HepG2 (cell line): ENCODE results near the gene TRIP4. TPM values are rescaled to one million over a fixed set of nuclear protein-coding genes. Genes with fewer than 3 reads are reported as not detected.

Experiments
- ATAC-seq: fragments of 200-7000 bp; cut with Tn5 transposase; 3 replicates; pipeline ENCODE4 v1.9.1; 2020; ENCODE audit warnings: mild to moderate bottlenecking, moderate library complexity
- BruUV-seq: library from RNA; stranded (reverse); fragments of 400-500 nt; replicated peaks from 2 replicates; lab custom pipeline; 2021; lab: Mats Ljungman, UMichigan
- CTCF ChIA-PET: fragments of 300-600 bp; formaldehyde crosslinking; extraction: SDS; loops from one replicate; lab custom pipeline; 2021; ENCODE audit warnings: low total read pairs, inconsistent platforms, low intra/inter-chr PET ratio; lab: Yijun Ruan, JAX
- POLR2A ChIA-PET: fragments of 350-600 bp; sonication (Branson Sonifier 250); formaldehyde crosslinking; loops from one replicate; lab custom pipeline; 2020; ENCODE audit warnings: antibody characterized with exemption, inconsistent platforms; lab: Yijun Ruan, JAX
- DNase-seq: peaks from one replicate; pipeline ENCODE4 v3.0.0-alpha.2; 2015; ENCODE audit warnings: low spot score
- FAIRE-seq: peaks from 3 replicates; lab custom pipeline; 2011; peaks lifted over from hg19 to GRCh38; lab: Jason Lieb, UNC
- H2AFZ ChIP-seq: one replicate; pipeline ENCODE4 v1.6.1; 2011; ENCODE audit warnings: low read length, inconsistent platforms
- H3K27ac ChIP-seq: fragments of 300-600 bp; 3 replicates; pipeline ENCODE4 v1.8.0; 2011; ENCODE audit warnings: mixed run types, mild to moderate bottlenecking, mixed read lengths, low read length, inconsistent platforms; ENCODE audit not compliant: insufficient read depth; ENCODE audit errors: extremely low read length
- H3K27me3 ChIP-seq, 2 experiments: fragments of 200-600 bp in 1 of 2; 2 replicates in 1 of 2; 3 replicates in 1 of 2; pipeline versions ENCODE4 v1.6.0 to v1.8.0; 2011; ENCODE audit warnings: low read length in 2 of 2, mild to moderate bottlenecking in 2 of 2, moderate library complexity in 2 of 2, inconsistent platforms in 1 of 2; ENCODE audit not compliant: insufficient read depth in 2 of 2, control insufficient read depth in 1 of 2
- H3K36me3 ChIP-seq, 2 experiments: fragments of 200-600 bp in 1 of 2; replicated peaks in 1 of 2; 2 replicates in 1 of 2; 3 replicates in 1 of 2; pipeline versions ENCODE4 v1.5.1 to v1.8.0; 2011; ENCODE audit warnings: low read length in 2 of 2, inconsistent platforms in 1 of 2; ENCODE audit not compliant: insufficient read depth in 2 of 2, control insufficient read depth in 1 of 2
- H3K4me1 ChIP-seq: 2 replicates; pipeline ENCODE4 v1.5.1; 2012; ENCODE audit warnings: low read length, inconsistent platforms; ENCODE audit not compliant: insufficient read depth
- H3K4me2 ChIP-seq: 2 replicates; pipeline ENCODE4 v1.6.0; 2011; ENCODE audit warnings: low read depth, low read length, inconsistent platforms
- H3K4me3 ChIP-seq, 3 experiments: fragments of 200-600 bp in 1 of 3; sonication (generic), shearing (Covaris generic) in 1 of 3; replicated peaks in 1 of 3; 2 replicates each; pipeline ENCODE4 v1.5.1; 2011 to 2016; ENCODE audit warnings: low read length in 3 of 3, inconsistent platforms in 2 of 3, low read depth in 2 of 3, mild to moderate bottlenecking in 2 of 3, control low read depth in 1 of 3, mixed read lengths in 1 of 3; ENCODE audit not compliant: insufficient read depth in 1 of 3
- H3K79me2 ChIP-seq: one replicate; pipeline ENCODE4 v1.6.1; 2011; ENCODE audit warnings: low read length, inconsistent platforms; ENCODE audit not compliant: insufficient read depth
- H3K9ac ChIP-seq: 2 replicates; pipeline ENCODE4 v1.6.0; 2011; ENCODE audit warnings: mild to moderate bottlenecking, low read depth, low read length, inconsistent platforms; ENCODE audit not compliant: insufficient read depth
- H3K9me3 ChIP-seq: 2 replicates; pipeline ENCODE4 v1.5.1; 2012; ENCODE audit warnings: mild to moderate bottlenecking, low read length
- H4K20me1 ChIP-seq: 2 replicates; pipeline ENCODE4 v1.6.0; 2011; ENCODE audit warnings: inconsistent platforms, mild to moderate bottlenecking, low read length, moderate library complexity; ENCODE audit not compliant: insufficient read depth
- AGO1 ChIP-seq: fragments of 200-400 bp; formaldehyde crosslinking; IDR thresholded peaks from 2 replicates; pipeline ENCODE4 v1.6.1; 2017; ENCODE audit warnings: mild to moderate bottlenecking, low read depth, low read length, moderate library complexity; ENCODE audit not compliant: poor library complexity, severe bottlenecking
- ELF1 ChIP-seq: sonication (generic); formaldehyde crosslinking; IDR thresholded peaks from 2 replicates; pipeline ENCODE4 v1.4.0; 2020; ENCODE audit warnings: missing genetic modification reagents
- ETV5 ChIP-seq: IDR thresholded peaks from 2 replicates; pipeline ENCODE4 v1.6.1; 2018; ENCODE audit warnings: missing biosample characterization, missing genetic modification reagents, inconsistent platforms, borderline replicate concordance
- GMEB2 ChIP-seq: IDR thresholded peaks from 2 replicates; pipeline ENCODE4 v1.6.1; 2016; ENCODE audit warnings: missing biosample characterization, missing genetic modification reagents, low read depth
- HMG20B ChIP-seq: conservative IDR thresholded peaks from 2 replicates; pipeline ENCODE4 v1.6.1; 2016; ENCODE audit warnings: missing genetic modification reagents, missing compliant biosample characterization
- KDM2A ChIP-seq: sonication (generic); formaldehyde crosslinking; IDR thresholded peaks from 2 replicates; pipeline ENCODE4 v1.4.0; 2020; ENCODE audit warnings: low read depth, missing genetic modification reagents, borderline replicate concordance
- NBN ChIP-seq: fragments of 450-650 bp; conservative IDR thresholded peaks from 2 replicates; pipeline ENCODE4 v1.6.1; 2017
- NFATC3 ChIP-seq: sonication (generic); formaldehyde crosslinking; IDR thresholded peaks from 2 replicates; pipeline ENCODE4 v1.5.1; 2020; ENCODE audit warnings: mild to moderate bottlenecking, missing genetic modification reagents
- SNAI1 ChIP-seq: sonication (generic); formaldehyde crosslinking; IDR thresholded peaks from 2 replicates; pipeline ENCODE4 v1.5.0; 2020; ENCODE audit warnings: mild to moderate bottlenecking, missing genetic modification reagents, borderline replicate concordance
- THAP9 ChIP-seq: sonication (generic); formaldehyde crosslinking; IDR thresholded peaks from 2 replicates; pipeline ENCODE4; 2020; ENCODE audit warnings: missing genetic modification reagents, mild to moderate bottlenecking, borderline replicate concordance
- WIZ ChIP-seq: sonication (generic); formaldehyde crosslinking; IDR thresholded peaks from 2 replicates; pipeline ENCODE4 v1.5.1; 2020; ENCODE audit warnings: mild to moderate bottlenecking, missing genetic modification reagents
- ZBTB1 ChIP-seq: sonication (generic); formaldehyde crosslinking; IDR thresholded peaks from 2 replicates; pipeline ENCODE4 v1.4.0; 2020; ENCODE audit warnings: missing genetic modification reagents, borderline replicate concordance
- ZFP37 ChIP-seq: sonication (generic); formaldehyde crosslinking; IDR thresholded peaks from 2 replicates; pipeline ENCODE4 v1.4.0; 2020; ENCODE audit warnings: missing genetic modification reagents, borderline replicate concordance
- ZNF10 ChIP-seq: sonication (generic); formaldehyde crosslinking; IDR thresholded peaks from 2 replicates; pipeline ENCODE4 v1.4.0; 2020; ENCODE audit warnings: mild to moderate bottlenecking, low read depth, missing genetic modification reagents, borderline replicate concordance
- ZZZ3 ChIP-seq: sonication (generic); formaldehyde crosslinking; IDR thresholded peaks from 2 replicates; pipeline ENCODE4 v1.4.0; 2020; ENCODE audit warnings: missing genetic modification reagents, mild to moderate bottlenecking, borderline replicate concordance
- WGBS: methylation state at CpG from one replicate; pipeline ENCODE4 v1.1.6; 2017; ENCODE audit warnings: low lambda C conversion rate; 5-methylcytosine and 5-hydroxymethylcytosine counted together
- in situ Hi-C: cut with HindIII; loops from 2 replicates; pipeline ENCODE4 v1.10.0; 2017; ENCODE audit warnings: low pct_unique_long_range_greater_than_20kb; ENCODE audit not compliant: extremely low pct_ligation_motif_present
- intact Hi-C: fragments of 100-400 bp; cut with micrococcal nuclease; formaldehyde crosslinking; loops from one replicate; pipeline ENCODE4 v1.10.0; 2022; ENCODE audit not compliant: unreplicated experiment
- polyA plus RNA-seq, 8 experiments: library from polyadenylated mRNA; depleted of rRNA in 3 of 8; stranded (reverse) in 7 of 8; unstranded in 1 of 8; fragments of >200 nt; fragmentation: Illumina TruSeq in 4 of 8; extraction: Trizol in 4 of 8; gene quantifications; 2 replicates each; pipeline versions ENCODE4 v1.2.1 to v1.2.3, GENCODE V29; 2011 to 2016; ENCODE audit warnings: low read depth in 4 of 8, missing spikeins in 1 of 8, mixed read lengths in 1 of 8; ENCODE audit not compliant: insufficient read depth in 1 of 8
- total RNA-seq, 5 experiments: library from RNA; depleted of rRNA; stranded (reverse); fragments of >200 nt; fragmentation: Illumina TruSeq; extraction: Trizol; gene quantifications; 2 replicates each; pipeline ENCODE4 v1.2.3, GENCODE V29; 2016; ENCODE audit warnings: low read depth in 1 of 5

Gene TRIP4
- total and polyA plus RNA-seq, 2 of the 13 experiments (the other 11 are each of a cell fraction or from before 2014, with no cell fraction given), result 7.1 to 11.8 TPM

GRCh38 chr15:64443016-64443415, 55.4 kb downstream of the TRIP4 start:
- no peaks in the 10 kb centered on the region for H4K20me1 ChIP-seq
- H3K79me2 ChIP-seq, result no peaks in the 10 kb centered on the region
- CTCF ChIA-PET, result no interaction called here
- peaks cover 4 to 8% of the 10 kb centered on the region in 2 experiments; a peak in 3 of 5 replicates for H3K36me3 ChIP-seq
- H3K4me3 ChIP-seq, result no peak overlapping the region
- ATAC-seq, result no peak
- in situ Hi-C loops, result no loop called here
- no peak overlapping the region for H3K9ac ChIP-seq
- no peaks in the 10 kb centered on the region for H3K27me3 ChIP-seq
- H3K9me3 ChIP-seq, result no peaks in the 10 kb centered on the region
- BruUV-seq, result no TSS peak
- POLR2A ChIA-PET, result no interaction called here
- H2AFZ ChIP-seq, result no peak overlapping the region
- no peak overlapping the region for H3K27ac ChIP-seq
- TF ChIP-seq AGO1, result no peak
- no peak for TF ChIP-seq NBN
- no peak for TF ChIP-seq ELF1 (CRISPR knock-in tag)
- no peak for TF ChIP-seq NFATC3 (CRISPR knock-in tag)
- TF ChIP-seq ZFP37 (CRISPR knock-in tag), result no peak
- TF ChIP-seq ETV5 (CRISPR knock-in tag), result no peak
- no peak for TF ChIP-seq WIZ
- no peak for TF ChIP-seq ZBTB1 (CRISPR knock-in tag)
- no peak for TF ChIP-seq ZNF10 (CRISPR knock-in tag)
- no peak for TF ChIP-seq HMG20B (CRISPR knock-in tag)
- TF ChIP-seq GMEB2 (CRISPR knock-in tag), result no peak
- TF ChIP-seq SNAI1 (CRISPR knock-in tag), result no peak
- TF ChIP-seq ZZZ3 (CRISPR knock-in tag), result no peak
- TF ChIP-seq THAP9 (CRISPR knock-in tag), result no peak
- no peak for TF ChIP-seq KDM2A (CRISPR knock-in tag)
- TF ChIP-seq, all 625 proteins: peak for 0
- intact Hi-C loops, result no loop called here
- FAIRE-seq (no peak), DNase-seq (no peak)
- 91% methylated on average over 2 of the region's 2 CpGs for WGBS
- H3K4me1 ChIP-seq, result no peaks in the 10 kb centered on the region
- no peak overlapping the region for H3K4me2 ChIP-seq
